Activated CD4-positive, alpha-beta T cell treated with anti-CD3 and anti-CD28 coated beads, Interleukin-2, amount 10 ng/mL, durations not matched to agents 24 days and 14 days (primary cell): ENCODE data around the gene PADI3. TPM values are rescaled to one million over a fixed set of nuclear protein-coding genes. Genes with fewer than 3 reads are reported as not detected.

Source experiments
- DNase-seq: peaks from one replicate; pipeline ENCODE4 v3.0.0; 2022
- H3K27ac Mint-ChIP-seq: one replicate; pipeline ENCODE4 v1.8.0; 2022; ENCODE audit warnings: mild to moderate bottlenecking, mixed read lengths
- H3K27me3 Mint-ChIP-seq: one replicate; pipeline ENCODE4 v1.8.0; 2022; ENCODE audit warnings: mixed read lengths
- H3K36me3 Mint-ChIP-seq: one replicate; pipeline ENCODE4 v1.8.0; 2022; ENCODE audit warnings: low read depth, mild to moderate bottlenecking, mixed read lengths
- H3K4me1 Mint-ChIP-seq: one replicate; pipeline ENCODE4 v1.8.0; 2021; ENCODE audit warnings: mixed read lengths
- H3K4me3 Mint-ChIP-seq: one replicate; pipeline ENCODE4 v1.8.0; 2022; ENCODE audit warnings: mild to moderate bottlenecking, moderate library complexity, mixed read lengths
- H3K9me3 Mint-ChIP-seq: one replicate; pipeline ENCODE4 v1.8.0; 2021; ENCODE audit warnings: mixed read lengths
- intact Hi-C: fragments of 100-400 bp; cut with micrococcal nuclease; formaldehyde crosslinking; loops from one replicate; pipeline ENCODE4 v1.15.1; 2023
- total RNA-seq: library from RNA; stranded (reverse); gene quantifications from 2 replicates; pipeline ENCODE4 v1.2.3, GENCODE V29; 2022

The PADI3 gene
- total RNA-seq, 1 donor from 2014 or later: not detected

DNA sequence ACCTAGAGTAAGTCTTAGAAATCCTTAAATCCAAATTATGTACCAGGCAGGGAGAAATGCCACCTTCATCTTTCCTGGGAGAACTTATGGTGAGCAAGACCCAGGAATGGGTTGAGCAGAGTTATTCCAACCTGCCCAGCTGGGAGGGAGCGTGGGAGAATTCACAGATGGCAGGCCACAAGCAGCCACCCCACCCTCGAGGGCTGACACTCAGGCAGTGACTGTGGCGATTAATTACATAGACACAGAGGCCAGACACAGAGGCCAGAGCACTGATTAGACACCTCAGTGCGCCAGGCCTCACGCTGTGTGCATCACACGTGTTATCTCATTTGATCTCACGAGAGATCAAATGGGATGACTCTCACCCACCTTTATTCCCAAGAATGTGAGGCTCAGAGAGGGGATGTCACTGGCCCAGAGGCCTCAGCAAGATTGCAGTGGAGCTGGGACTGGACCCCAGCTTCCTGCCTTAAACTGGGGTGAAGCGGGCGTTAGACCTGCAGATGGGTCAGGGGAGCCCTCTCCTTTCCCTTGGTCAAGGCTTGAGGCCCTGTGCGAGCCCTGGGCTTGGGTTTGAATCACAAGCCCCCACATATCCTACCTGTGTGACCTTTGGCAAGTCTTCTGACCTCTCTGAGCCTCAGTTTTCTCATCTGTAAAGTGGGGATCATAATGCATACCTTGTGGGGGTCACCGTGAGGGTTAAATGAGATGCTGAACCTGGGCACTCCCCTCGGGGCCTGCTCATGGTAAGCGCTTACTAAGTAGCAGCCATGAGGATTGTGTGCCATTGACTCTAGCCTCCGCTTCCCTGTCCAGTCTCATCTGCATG lies 30.3 kb downstream of the PADI3 start:
- intact Hi-C loops: no loop called here
- no peaks in the 10 kb centered on the region for H3K9me3 Mint-ChIP-seq
- H3K27ac Mint-ChIP-seq: no peak overlapping the region
- H3K27me3 Mint-ChIP-seq: peaks cover 3% of the 10 kb centered on the region
- H3K36me3 Mint-ChIP-seq: no peaks in the 10 kb centered on the region
- DNase-seq: no peak
- no peak overlapping the region for H3K4me3 Mint-ChIP-seq
- H3K4me1 Mint-ChIP-seq: no peaks in the 10 kb centered on the region

DNA sequence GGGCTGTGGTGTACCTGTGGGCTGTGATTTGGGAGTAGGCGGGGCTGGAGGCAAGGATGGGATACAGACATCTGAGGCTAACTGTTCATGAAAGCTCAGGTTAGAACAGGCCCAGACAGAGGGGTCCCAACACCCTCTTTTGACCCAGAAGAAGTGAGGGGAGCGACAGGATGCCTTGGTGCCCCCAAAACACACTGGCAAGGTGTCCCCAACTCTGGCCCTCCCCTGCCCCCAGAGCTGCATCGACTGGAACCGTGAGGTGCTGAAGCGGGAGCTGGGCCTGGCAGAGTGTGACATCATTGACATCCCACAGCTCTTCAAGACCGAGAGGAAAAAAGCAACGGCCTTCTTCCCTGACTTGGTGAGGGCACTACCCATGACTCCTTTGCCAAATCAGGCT lies 31.5 kb downstream of the PADI3 start:
- Mint-ChIP-seq H3K27me3 (peaks cover 3% of the 10 kb centered on the region), H3K4me3 (no peak overlapping the region), H3K9me3 (no peaks in the 10 kb centered on the region), H3K4me1 (no peaks in the 10 kb centered on the region), H3K36me3 (no peaks in the 10 kb centered on the region), H3K27ac (no peak overlapping the region)
- intact Hi-C loops: no loop called here
- DNase-seq: no peak

DNA sequence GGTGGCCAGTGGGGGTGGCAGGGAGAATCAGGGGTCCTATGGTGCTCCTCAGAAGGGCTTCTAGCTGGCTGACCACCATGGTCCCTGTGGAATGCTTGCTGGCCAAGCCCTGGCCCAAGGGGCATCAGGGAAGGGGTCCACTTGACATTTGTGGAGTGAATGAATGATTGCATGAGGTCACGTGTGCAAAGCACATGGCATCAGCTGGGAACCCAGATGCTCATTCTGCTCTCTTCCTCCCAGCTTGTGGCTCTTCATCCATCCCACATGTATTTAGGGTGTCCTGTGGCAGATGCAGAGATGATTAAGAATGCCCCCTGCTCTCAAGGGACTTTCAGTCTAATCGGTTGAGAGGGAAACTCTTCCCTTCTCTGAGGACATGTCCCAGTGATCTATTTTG lies 32.0 kb downstream of the PADI3 start:
- H3K27me3 Mint-ChIP-seq: peaks cover 3% of the 10 kb centered on the region

DNA sequence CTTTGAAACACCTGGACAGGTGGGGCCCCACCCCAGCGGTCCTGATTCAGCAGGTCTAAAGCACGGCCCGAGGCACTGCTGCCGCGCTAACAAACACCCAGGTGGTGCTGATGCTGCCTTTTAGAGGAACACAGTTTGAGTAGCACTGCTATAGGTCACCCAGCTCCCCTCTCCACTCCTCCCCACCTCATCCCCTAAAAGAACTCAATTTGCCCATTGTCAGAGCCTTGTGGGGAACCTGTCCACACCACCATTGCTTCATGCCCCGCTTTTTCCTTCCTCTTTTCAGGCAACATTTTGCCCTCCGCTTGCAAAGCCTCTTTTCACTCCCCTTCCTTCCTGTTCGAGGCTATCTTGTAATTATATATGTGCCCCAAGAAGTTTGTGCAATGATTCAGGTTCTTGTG lies 32.9 kb downstream of the PADI3 start:
- intact Hi-C loops: no loop called here
- H3K9me3 Mint-ChIP-seq: no peaks in the 10 kb centered on the region
- H3K36me3 Mint-ChIP-seq: no peaks in the 10 kb centered on the region
- H3K27ac Mint-ChIP-seq: no peak overlapping the region
- H3K27me3 Mint-ChIP-seq: peaks cover 3% of the 10 kb centered on the region
- no peak overlapping the region for H3K4me3 Mint-ChIP-seq
- H3K4me1 Mint-ChIP-seq: no peaks in the 10 kb centered on the region
- no peak for DNase-seq

More for the DNA sequence above, 32.0 kb downstream of the PADI3 start:
- intact Hi-C loops: no loop called here
- H3K9me3 Mint-ChIP-seq: no peaks in the 10 kb centered on the region
- DNase-seq: no peak
- H3K4me1 Mint-ChIP-seq: no peaks in the 10 kb centered on the region
- no peak overlapping the region for H3K4me3 Mint-ChIP-seq
- H3K27ac Mint-ChIP-seq: no peak overlapping the region
- no peaks in the 10 kb centered on the region for H3K36me3 Mint-ChIP-seq

DNA sequence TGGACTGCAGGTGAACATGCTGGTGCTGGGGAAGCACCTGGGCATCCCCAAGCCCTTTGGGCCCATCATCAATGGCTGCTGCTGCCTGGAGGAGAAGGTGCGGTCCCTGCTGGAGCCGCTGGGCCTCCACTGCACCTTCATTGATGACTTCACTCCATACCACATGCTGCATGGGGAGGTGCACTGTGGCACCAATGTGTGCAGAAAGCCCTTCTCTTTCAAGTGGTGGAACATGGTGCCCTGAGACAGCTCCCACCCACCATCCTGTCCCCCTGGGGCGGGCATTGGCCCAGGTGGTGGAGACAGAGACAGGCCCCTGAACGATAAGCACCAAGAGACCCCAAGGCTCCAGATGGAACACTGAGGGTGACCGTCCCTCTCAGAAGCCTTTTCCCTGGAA lies 33.9 kb downstream of the PADI3 start:
- intact Hi-C loops: no loop called here
- H3K27me3 Mint-ChIP-seq: peaks cover 3% of the 10 kb centered on the region
- no peak overlapping the region for H3K4me3 Mint-ChIP-seq
- no peaks in the 10 kb centered on the region for H3K36me3 Mint-ChIP-seq
- no peak overlapping the region for H3K27ac Mint-ChIP-seq
- DNase-seq: no peak
- no peaks in the 10 kb centered on the region for H3K4me1 Mint-ChIP-seq
- H3K9me3 Mint-ChIP-seq: no peaks in the 10 kb centered on the region

DNA sequence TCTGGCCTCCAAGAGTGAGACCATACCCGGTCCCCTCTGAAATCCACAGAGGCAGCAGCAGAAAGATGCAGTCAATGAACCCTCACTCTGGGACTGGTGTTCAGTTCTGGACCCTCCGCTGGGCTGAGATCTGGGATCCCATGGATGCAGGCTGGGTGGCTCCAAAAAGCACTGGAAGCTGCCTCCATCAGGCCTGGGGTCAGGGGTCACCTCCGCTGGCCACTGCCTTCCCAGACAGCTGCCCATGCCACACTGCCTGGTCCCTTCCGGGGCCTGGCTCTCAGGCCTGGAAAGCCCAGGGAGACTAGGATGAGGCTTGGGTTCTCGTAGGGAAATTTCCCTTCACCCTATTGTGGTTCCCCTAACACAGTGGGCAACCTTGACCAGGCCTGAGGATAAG lies 37.7 kb downstream of the PADI3 start:
- Mint-ChIP-seq H3K4me1 (no peaks in the 10 kb centered on the region), H3K27me3 (peaks cover 3% of the 10 kb centered on the region), H3K9me3 (no peaks in the 10 kb centered on the region), H3K27ac (no peak overlapping the region), H3K36me3 (no peaks in the 10 kb centered on the region), H3K4me3 (no peak overlapping the region)
- no peak for DNase-seq
- intact Hi-C loops: no loop called here

DNA sequence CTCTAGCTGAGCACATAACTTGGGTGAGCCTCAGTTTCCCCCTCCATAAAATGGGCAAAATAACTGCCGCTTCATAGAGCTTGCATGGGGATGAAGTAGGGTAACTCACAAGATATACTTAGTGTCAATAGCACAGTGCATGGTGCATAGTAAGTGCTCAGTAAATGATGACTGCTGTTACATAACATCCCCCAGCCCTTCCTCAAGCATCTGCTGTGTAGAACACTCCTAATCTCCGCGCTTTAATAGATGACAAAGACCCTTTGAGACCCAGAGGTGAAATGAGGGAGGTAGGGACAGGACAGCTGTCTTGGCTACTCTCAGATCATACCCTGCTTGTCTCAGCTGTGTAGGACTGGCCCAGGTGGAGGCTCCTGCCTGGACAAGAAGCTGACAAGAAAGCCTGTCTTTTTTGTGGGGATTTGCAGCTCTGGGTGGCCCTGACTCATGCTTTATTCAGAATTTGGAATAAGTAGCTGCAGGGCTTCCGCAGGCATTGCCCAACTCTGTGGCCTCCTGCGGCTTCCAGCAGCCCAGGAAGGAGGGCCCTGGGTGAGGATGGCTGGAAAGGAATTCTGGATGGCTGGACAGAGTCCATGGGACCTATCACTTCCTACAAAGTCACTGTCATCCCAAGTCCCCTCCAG lies 38.4 kb downstream of the PADI3 start:
- no peaks in the 10 kb centered on the region for H3K4me1 Mint-ChIP-seq
- intact Hi-C loops: no loop called here

DNA sequence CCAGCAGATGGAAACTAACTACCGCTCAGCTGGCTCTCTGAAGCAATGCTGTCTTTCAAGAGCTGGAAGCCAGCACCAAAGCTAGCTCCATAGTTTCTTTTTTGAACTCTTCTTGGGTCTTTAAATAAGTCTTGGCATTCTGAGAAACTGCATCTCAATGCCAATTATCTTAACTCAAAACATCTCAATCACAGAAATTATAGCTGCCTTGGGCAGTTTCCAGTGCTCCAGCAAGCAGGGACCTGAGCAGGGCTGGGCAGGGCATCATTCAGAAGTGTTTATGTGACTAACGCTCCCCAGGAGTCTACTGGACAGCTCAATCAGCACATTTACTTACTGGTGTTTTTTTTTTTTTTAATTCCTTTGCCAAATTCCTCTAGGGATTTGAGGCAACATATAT lies 40.8 kb downstream of the PADI3 start:
- H3K36me3 Mint-ChIP-seq: no peaks in the 10 kb centered on the region
- peaks cover 1% of the 10 kb centered on the region for H3K27me3 Mint-ChIP-seq
- H3K9me3 Mint-ChIP-seq: no peaks in the 10 kb centered on the region
- no peak for DNase-seq
- H3K4me3 Mint-ChIP-seq: no peak overlapping the region
- intact Hi-C loops: no loop called here
- H3K4me1 Mint-ChIP-seq: no peaks in the 10 kb centered on the region
- no peak overlapping the region for H3K27ac Mint-ChIP-seq

More for the DNA sequence above, 38.4 kb downstream of the PADI3 start:
- no peak overlapping the region for H3K4me3 Mint-ChIP-seq
- no peaks in the 10 kb centered on the region for H3K27me3 Mint-ChIP-seq
- no peaks in the 10 kb centered on the region for H3K36me3 Mint-ChIP-seq
- no peaks in the 10 kb centered on the region for H3K9me3 Mint-ChIP-seq
- no peak overlapping the region for H3K27ac Mint-ChIP-seq
- DNase-seq: no peak

DNA sequence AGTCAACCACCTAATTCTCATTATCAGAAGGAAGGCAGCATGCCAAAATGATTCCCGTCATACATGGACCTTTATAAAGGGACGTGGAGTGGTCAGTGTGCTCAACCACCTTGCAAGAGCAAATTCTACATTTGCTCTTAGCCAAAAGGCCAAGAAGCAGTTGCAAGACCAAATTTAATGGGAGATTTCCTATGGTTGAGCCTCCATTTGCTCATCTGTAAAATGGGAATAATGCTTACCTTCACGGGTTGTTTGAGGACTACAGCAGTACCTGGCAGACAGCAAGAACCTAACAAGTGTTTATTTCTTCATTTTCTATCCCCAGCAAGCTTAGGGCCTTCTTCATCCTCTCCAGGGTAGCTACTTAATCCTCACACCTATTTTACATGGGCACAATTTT lies 41.7 kb downstream of the PADI3 start:
- Mint-ChIP-seq H3K4me3 (no peak overlapping the region), H3K27me3 (peaks cover 1% of the 10 kb centered on the region), H3K4me1 (no peaks in the 10 kb centered on the region), H3K36me3 (no peaks in the 10 kb centered on the region), H3K27ac (no peak overlapping the region), H3K9me3 (no peaks in the 10 kb centered on the region)
- no peak for DNase-seq
- intact Hi-C loops: no loop called here

DNA sequence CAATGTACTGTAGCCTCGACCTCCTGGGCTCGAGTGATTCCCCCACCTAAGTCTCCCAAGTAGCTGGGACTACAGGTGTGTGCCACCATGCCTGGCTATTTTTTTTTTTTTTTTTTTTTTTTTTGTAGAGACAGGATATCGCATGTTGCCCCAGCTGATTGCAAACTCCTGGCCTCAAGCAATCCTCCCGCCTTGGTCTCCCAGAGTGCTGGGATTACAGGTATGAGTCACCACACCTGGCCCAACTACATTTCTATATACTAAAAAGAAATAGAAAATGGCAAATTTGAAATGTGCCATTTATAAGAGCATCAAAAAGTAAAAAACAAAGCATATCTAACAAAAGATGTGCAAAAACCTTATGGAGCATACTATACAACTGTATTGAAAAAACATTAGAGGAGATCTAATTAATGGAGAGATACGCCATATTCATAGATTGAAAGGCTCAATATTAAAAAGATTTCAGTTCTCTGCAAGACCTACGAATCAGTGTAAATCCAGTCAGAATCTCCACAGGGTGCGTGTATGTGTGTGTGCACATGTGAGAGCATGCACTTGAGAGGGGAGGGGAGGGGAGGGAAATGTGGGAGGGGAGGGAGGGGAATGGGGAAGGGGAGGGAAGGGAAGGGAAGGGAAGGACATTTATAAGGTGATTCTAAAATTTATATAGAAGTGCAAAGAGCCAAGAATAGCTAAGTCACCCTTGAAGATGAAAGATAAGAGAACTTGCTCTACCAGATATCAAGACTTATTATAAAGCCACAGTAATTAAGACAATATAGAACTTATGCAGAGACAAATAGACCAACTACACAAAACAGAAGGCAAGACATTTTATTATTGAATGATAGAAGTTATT lies 43.6 kb downstream of the PADI3 start:
- Mint-ChIP-seq H3K4me3 (no peak overlapping the region), H3K36me3 (no peaks in the 10 kb centered on the region), H3K4me1 (no peaks in the 10 kb centered on the region), H3K27ac (no peak overlapping the region), H3K27me3 (peaks cover 1% of the 10 kb centered on the region), H3K9me3 (no peaks in the 10 kb centered on the region)
- DNase-seq: no peak
- intact Hi-C loops: no loop called here

DNA sequence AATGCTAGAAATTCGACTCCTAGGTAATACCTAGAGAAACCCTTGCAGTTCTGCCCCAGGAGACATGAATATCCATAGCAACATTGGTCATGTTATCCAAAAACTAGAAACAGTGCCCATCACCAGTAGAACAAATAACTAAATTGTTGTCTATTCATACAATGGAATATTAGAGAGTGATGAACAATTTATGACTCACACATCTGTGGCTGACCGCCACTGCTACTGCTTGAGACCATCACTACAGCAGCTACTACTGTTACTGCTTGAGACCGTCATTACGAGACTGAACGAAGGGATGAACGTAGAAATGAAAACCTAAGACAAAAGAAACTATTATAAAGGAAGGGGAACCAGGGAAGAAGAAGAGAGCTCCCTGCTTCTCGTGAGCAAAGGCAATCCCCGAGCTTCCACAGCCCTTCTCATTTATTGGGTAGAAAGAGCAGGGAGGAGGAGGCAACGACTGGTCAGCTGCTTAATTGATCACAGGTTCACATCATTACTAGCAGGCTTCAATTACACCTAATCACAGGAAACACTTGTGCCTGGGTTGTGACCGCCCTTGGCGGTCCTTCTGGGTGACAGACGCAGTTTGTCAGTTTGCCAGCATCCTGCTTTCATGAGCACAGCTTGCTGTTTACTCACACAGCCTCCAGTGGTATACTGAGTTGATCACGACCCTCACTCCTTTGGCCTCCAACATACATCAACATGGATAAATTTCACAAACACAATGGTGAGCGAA lies 45.0 kb downstream of the PADI3 start:
- H3K36me3 Mint-ChIP-seq: no peaks in the 10 kb centered on the region
- no peak overlapping the region for H3K27ac Mint-ChIP-seq
- DNase-seq: no peak
- no peaks in the 10 kb centered on the region for H3K4me1 Mint-ChIP-seq
- H3K9me3 Mint-ChIP-seq: no peaks in the 10 kb centered on the region
- H3K27me3 Mint-ChIP-seq: peaks cover 1% of the 10 kb centered on the region
- intact Hi-C loops: no loop called here
- H3K4me3 Mint-ChIP-seq: no peak overlapping the region

DNA sequence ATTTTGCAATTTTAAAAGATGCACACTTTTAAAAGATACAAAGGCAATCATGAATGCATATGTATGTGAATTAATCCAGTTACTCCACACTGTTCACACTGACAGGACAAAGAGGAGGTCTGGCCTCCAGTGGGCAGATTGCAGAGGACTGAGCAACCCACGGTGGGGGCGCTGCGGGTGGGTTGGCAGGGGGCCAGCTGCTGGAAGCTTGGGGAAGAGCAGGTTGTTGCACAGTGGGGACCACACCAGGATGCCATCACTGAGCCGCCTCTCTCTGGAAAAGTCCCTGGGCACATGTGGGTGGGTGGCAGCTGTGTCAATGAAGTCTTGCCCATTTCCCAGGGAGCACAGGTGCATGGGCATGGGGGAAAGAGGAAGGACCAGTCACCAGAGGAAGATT lies 46.4 kb downstream of the PADI3 start:
- intact Hi-C loops: no loop called here
- Mint-ChIP-seq H3K4me1 (no peaks in the 10 kb centered on the region), H3K27ac (no peak overlapping the region), H3K27me3 (peaks cover 1% of the 10 kb centered on the region), H3K9me3 (no peaks in the 10 kb centered on the region), H3K36me3 (no peaks in the 10 kb centered on the region), H3K4me3 (no peak overlapping the region)
- DNase-seq: no peak

DNA sequence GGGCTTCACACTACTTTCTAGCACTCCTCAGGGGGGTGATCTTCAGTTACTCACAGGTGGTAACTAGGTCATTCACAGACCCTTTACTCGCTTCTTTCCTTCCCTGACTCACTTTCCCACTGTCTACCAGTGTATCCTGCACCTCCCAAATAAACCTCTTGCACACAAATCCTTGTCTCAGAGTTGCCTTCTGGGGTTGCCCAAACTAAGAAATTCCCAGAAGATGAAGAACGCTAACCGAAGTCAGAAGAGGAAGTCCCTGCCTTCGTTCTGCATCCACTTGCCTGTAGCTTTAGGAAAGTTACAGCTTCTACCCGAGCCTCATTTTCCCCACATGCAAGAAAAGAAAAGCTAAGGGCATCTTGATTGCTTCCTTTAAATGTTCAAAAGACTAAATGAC lies 47.2 kb downstream of the PADI3 start:
- no peak for DNase-seq
- Mint-ChIP-seq H3K4me3 (no peak overlapping the region), H3K36me3 (no peaks in the 10 kb centered on the region), H3K4me1 (no peaks in the 10 kb centered on the region), H3K9me3 (no peaks in the 10 kb centered on the region), H3K27me3 (peaks cover 1% of the 10 kb centered on the region), H3K27ac (no peak overlapping the region)
- intact Hi-C loops: no loop called here
